ENCODE results near the gene PTPRJ. TPM values are rescaled to one million over a fixed set of nuclear protein-coding genes. Genes with fewer than 3 reads are reported as not detected.

The PTPRJ gene
- total and polyA plus RNA-seq, 2 donors (not counting 1 experiment from before 2014, with no cell fraction given): 5.3 to 5.8 TPM

GRCh38 chr11:47987781-47988180 is 7.4 kb downstream of the PTPRJ start:
- H3K79me2 ChIP-seq (ENCODE audit: control insufficient read depth, insufficient read depth, low read length): peaks cover 42% of the 10 kb centered on the region

GRCh38 chr11:47989779-47990178 is 9.4 kb downstream of the PTPRJ start:
- no peak overlapping the region for H2AFZ ChIP-seq (ENCODE audit: low read length)
- no peak for TF ChIP-seq CTCF (conservative IDR thresholded peaks at IDR 0.05 in 1 of 2, IDR thresholded peaks at IDR 0.05 in 1 of 2; ENCODE audit: low read depth in 1 of 2, low read length in 2 of 2)
- TF ChIP-seq EZH2 (IDR thresholded peaks at IDR 0.05; ENCODE audit: low read length, missing control alignments): no peak
- no peak overlapping the region for H3K4me2 ChIP-seq (ENCODE audit: extremely low read depth, insufficient read depth, low read length)
- H3K36me3 ChIP-seq (ENCODE audit: control insufficient read depth, insufficient read depth, low read length): no peaks in the 10 kb centered on the region
- H3K79me2 ChIP-seq (ENCODE audit: control insufficient read depth, insufficient read depth, low read length): peaks cover 31% of the 10 kb centered on the region
- no peak for DNase-seq (ENCODE audit: low read depth in 2 of 2)
- H3K4me3 ChIP-seq (replicated peaks in 1 of 4; ENCODE audit: control extremely low read depth in 1 of 4, insufficient read depth in 1 of 4, low read depth in 3 of 4, low read length in 4 of 4): no peak overlapping the region
- H3K4me1 ChIP-seq (ENCODE audit: control insufficient read depth, extremely low read depth, insufficient read depth, low read length): no peaks in the 10 kb centered on the region
- no peaks in the 10 kb centered on the region for H4K20me1 ChIP-seq (ENCODE audit: control insufficient read depth, extremely low read depth, insufficient read depth, low read length)
- H3K9ac ChIP-seq (ENCODE audit: insufficient read depth, low read length): no peak overlapping the region
- H3K9me3 ChIP-seq (ENCODE audit: control insufficient read depth, insufficient read depth, low read depth, low read length): no peaks in the 10 kb centered on the region
- H3K27ac ChIP-seq (ENCODE audit: insufficient read depth, low read length): no peak overlapping the region
- no peaks in the 10 kb centered on the region for H3K27me3 ChIP-seq (ENCODE audit: control insufficient read depth, insufficient read depth, low read length)

More at GRCh38 chr11:47987781-47988180, 7.4 kb downstream of the PTPRJ start:
- H4K20me1 ChIP-seq (ENCODE audit: control insufficient read depth, extremely low read depth, insufficient read depth, low read length): no peaks in the 10 kb centered on the region
- no peak overlapping the region for H3K9ac ChIP-seq (ENCODE audit: insufficient read depth, low read length)
- no peak for TF ChIP-seq CTCF (conservative IDR thresholded peaks at IDR 0.05 in 1 of 2, IDR thresholded peaks at IDR 0.05 in 1 of 2; ENCODE audit: low read depth in 1 of 2, low read length in 2 of 2)
- no peak for TF ChIP-seq EZH2 (IDR thresholded peaks at IDR 0.05; ENCODE audit: low read length, missing control alignments)
- no peak overlapping the region for H2AFZ ChIP-seq (ENCODE audit: low read length)
- H3K9me3 ChIP-seq (ENCODE audit: control insufficient read depth, insufficient read depth, low read depth, low read length): no peaks in the 10 kb centered on the region
- H3K4me1 ChIP-seq (ENCODE audit: control insufficient read depth, extremely low read depth, insufficient read depth, low read length): peaks cover 6% of the 10 kb centered on the region
- no peak overlapping the region for H3K4me3 ChIP-seq (replicated peaks in 1 of 4; ENCODE audit: control extremely low read depth in 1 of 4, insufficient read depth in 1 of 4, low read depth in 3 of 4, low read length in 4 of 4)
- no peaks in the 10 kb centered on the region for H3K27me3 ChIP-seq (ENCODE audit: control insufficient read depth, insufficient read depth, low read length)
- no peak for DNase-seq (ENCODE audit: low read depth in 2 of 2)
- no peak overlapping the region for H3K27ac ChIP-seq (ENCODE audit: insufficient read depth, low read length)
- H3K4me2 ChIP-seq (ENCODE audit: extremely low read depth, insufficient read depth, low read length): no peak overlapping the region
- H3K36me3 ChIP-seq (ENCODE audit: control insufficient read depth, insufficient read depth, low read length): no peaks in the 10 kb centered on the region

DNA sequence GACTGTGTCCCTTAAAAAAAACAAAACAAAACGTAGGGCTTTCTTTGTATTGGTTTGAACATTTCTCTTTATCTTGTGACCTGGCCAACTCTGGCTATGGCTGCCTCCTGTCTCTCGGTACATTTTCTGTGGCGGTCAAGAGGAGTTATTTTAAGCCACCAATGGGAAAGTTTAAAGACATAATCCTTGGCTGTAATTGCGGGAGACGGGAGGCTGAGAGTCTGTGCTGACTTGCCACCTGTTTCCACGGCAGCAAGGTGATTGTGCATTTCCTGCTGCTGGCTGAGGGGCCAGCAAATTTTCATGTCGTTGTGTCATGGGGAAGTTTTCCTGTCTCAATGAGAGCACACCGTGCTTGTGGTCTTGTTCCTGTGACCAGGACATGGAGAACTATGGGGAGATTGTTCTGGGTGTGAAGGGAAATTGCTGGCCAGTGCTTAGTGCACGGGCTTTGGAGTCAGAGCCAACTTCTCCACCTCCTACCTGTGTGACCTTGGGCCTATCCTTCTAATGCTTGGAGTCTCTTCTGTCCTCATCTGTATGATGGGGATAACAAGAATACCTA is 11.0 kb downstream of the PTPRJ start:
- no peak for TF ChIP-seq EZH2 (IDR thresholded peaks at IDR 0.05; ENCODE audit: low read length, missing control alignments)
- no peak for TF ChIP-seq CTCF (conservative IDR thresholded peaks at IDR 0.05 in 1 of 2, IDR thresholded peaks at IDR 0.05 in 1 of 2; ENCODE audit: low read depth in 1 of 2, low read length in 2 of 2)
- peaks cover 24% of the 10 kb centered on the region for H3K79me2 ChIP-seq (ENCODE audit: control insufficient read depth, insufficient read depth, low read length)
- no peaks in the 10 kb centered on the region for H3K9me3 ChIP-seq (ENCODE audit: control insufficient read depth, insufficient read depth, low read depth, low read length)
- H3K27ac ChIP-seq (ENCODE audit: insufficient read depth, low read length): no peak overlapping the region
- no peak overlapping the region for H3K4me3 ChIP-seq (replicated peaks in 1 of 4; ENCODE audit: control extremely low read depth in 1 of 4, insufficient read depth in 1 of 4, low read depth in 3 of 4, low read length in 4 of 4)
- DNase-seq (ENCODE audit: low read depth in 2 of 2): peak in 1 of 2 donors; percentile 67
- H3K4me1 ChIP-seq (ENCODE audit: control insufficient read depth, extremely low read depth, insufficient read depth, low read length): no peaks in the 10 kb centered on the region
- H3K4me2 ChIP-seq (ENCODE audit: extremely low read depth, insufficient read depth, low read length): no peak overlapping the region
- no peak overlapping the region for H2AFZ ChIP-seq (ENCODE audit: low read length)
- H3K9ac ChIP-seq (ENCODE audit: insufficient read depth, low read length): no peak overlapping the region
- no peaks in the 10 kb centered on the region for H3K27me3 ChIP-seq (ENCODE audit: control insufficient read depth, insufficient read depth, low read length)
- H4K20me1 ChIP-seq (ENCODE audit: control insufficient read depth, extremely low read depth, insufficient read depth, low read length): no peaks in the 10 kb centered on the region
- no peaks in the 10 kb centered on the region for H3K36me3 ChIP-seq (ENCODE audit: control insufficient read depth, insufficient read depth, low read length)
